ENCODE results near the gene MRLN. TPM values are rescaled to one million over a fixed set of nuclear protein-coding genes. Genes with fewer than 3 reads are reported as not detected.
"Not testable (repeated sequence)": the region's sequence is repeated elsewhere in the genome, so short reads cannot be mapped to it uniquely, and the experiment has no call there.

Gene MRLN
- total RNA-seq, 2 experiments from 2014 or later, result not detected

DNA sequence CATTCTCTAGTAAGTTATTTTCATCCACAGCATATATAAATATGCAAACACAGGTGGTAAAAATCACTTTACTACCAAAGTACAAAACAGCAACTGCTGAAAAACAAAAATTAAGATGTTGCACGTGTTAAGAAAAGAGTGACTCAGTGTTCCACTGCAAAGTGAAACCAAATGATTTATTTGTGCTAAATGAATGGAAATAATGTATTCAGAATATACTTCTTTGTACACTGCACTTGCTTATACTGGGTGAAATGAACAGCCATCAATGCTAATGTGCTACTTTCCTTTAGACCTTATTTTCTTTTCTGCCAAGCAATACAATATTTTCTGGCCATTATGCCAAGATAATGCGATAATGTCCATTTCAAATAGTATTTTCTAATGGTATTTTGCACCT lies 38.3 kb upstream of the MRLN start:
- H3K4me1 Mint-ChIP-seq (ENCODE audit: low read depth), result peaks cover 7% of the 10 kb centered on the region
- ChIA-PET CTCF (no interaction called here), POLR2A (no interaction called here)
- TF ChIP-seq, protein P1, sequence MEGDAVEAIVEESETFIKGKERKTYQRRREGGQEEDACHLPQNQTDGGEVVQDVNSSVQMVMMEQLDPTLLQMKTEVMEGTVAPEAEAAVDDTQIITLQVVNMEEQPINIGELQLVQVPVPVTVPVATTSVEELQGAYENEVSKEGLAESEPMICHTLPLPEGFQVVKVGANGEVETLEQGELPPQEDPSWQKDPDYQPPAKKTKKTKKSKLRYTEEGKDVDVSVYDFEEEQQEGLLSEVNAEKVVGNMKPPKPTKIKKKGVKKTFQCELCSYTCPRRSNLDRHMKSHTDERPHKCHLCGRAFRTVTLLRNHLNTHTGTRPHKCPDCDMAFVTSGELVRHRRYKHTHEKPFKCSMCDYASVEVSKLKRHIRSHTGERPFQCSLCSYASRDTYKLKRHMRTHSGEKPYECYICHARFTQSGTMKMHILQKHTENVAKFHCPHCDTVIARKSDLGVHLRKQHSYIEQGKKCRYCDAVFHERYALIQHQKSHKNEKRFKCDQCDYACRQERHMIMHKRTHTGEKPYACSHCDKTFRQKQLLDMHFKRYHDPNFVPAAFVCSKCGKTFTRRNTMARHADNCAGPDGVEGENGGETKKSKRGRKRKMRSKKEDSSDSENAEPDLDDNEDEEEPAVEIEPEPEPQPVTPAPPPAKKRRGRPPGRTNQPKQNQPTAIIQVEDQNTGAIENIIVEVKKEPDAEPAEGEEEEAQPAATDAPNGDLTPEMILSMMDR (IDR thresholded peaks at IDR 0.05), result no peak
- H3K27me3 Mint-ChIP-seq, result no peaks in the 10 kb centered on the region
- H3K4me3 Mint-ChIP-seq, result no peak overlapping the region
- ATAC-seq, result no peak
- no peaks in the 10 kb centered on the region for H3K9me3 Mint-ChIP-seq
- no peak overlapping the region for H3K27ac Mint-ChIP-seq
- no peak for DNase-seq
- intact Hi-C loops (cut with micrococcal nuclease), result no loop called here
- H3K36me3 Mint-ChIP-seq (ENCODE audit: low read depth), result peaks cover 53% of the 10 kb centered on the region

DNA sequence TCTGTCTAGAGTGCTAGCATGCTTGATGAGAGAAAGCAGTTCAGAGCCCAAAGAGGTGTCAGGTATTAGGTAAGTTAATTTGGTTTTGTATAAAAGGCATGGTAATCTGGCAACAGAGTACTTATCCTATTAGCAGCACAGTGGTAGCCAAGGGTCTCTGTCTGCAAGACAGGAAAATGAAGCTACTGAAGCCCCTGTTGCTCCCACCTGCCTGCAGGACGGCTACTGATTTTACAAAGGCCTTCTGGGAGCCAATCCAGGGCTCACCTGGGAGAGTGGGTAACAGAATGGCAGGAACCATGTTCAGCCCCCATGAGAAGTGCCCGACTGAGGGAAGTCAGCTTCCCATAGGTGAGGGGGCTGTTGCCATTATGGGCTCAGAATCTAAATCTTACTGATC lies 36.8 kb upstream of the MRLN start:
- POLR2A ChIA-PET; ATAC-seq; H3K4me3 Mint-ChIP-seq; H3K9me3 Mint-ChIP-seq; H3K27me3 Mint-ChIP-seq; intact Hi-C loops (cut with micrococcal nuclease); DNase-seq; H3K4me1 Mint-ChIP-seq (ENCODE audit: low read depth); H3K27ac Mint-ChIP-seq: not testable (repeated sequence)
- CTCF ChIA-PET, result interaction anchor here (1.2 kb wide), 1 partner anchor 17 kb away, joined by 3 read pairs; no protein-coding TSS in a partner anchor
- H3K36me3 Mint-ChIP-seq (ENCODE audit: low read depth), result peaks cover 41% of the 10 kb centered on the region

DNA sequence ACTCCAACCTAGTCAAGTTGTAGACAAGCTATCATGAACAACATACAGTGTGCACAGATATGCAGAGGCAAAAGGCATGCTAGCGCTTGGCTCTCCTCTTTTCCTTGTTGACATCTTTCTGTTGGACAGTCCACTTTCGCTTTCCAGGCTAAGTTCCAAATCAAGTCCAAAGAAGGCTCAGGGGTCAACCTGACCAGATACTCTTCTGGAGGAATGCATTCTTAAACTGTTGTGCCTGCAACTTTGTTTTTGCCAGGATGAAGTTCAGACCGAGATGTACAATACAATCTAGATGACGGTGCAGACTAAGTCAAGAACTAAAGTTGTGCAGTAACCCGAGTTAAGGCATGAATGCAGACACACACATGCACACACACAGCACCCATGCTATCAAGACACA lies 35.7 kb upstream of the MRLN start:
- H3K27ac Mint-ChIP-seq; H3K27me3 Mint-ChIP-seq; CTCF ChIA-PET; H3K4me1 Mint-ChIP-seq (ENCODE audit: low read depth); POLR2A ChIA-PET; DNase-seq; intact Hi-C loops (cut with micrococcal nuclease); H3K4me3 Mint-ChIP-seq; H3K9me3 Mint-ChIP-seq; ATAC-seq: not testable (repeated sequence)
- H3K36me3 Mint-ChIP-seq (ENCODE audit: low read depth), result peaks cover 29% of the 10 kb centered on the region

DNA sequence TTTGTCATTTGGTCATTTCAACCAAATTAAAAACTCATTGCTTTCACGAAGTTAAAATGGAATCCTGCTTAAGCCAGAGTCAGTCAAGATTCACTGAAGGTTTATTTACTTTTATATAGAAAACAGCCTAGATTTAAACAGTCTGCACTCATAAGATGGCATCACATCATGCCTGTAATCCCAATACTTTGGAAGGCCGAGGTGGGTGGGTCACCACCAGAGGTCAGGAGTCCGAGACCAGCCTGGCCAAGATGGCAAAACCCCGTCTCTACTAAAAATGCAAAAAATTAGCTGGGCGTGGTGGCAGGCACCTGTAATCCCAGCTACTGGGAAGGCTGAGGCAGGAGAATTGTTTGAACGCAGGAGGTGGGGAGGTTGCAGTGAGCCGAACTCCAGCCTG lies 33.8 kb upstream of the MRLN start:
- H3K27me3 Mint-ChIP-seq; DNase-seq; ATAC-seq; intact Hi-C loops (cut with micrococcal nuclease); H3K4me1 Mint-ChIP-seq (ENCODE audit: low read depth); H3K27ac Mint-ChIP-seq; H3K9me3 Mint-ChIP-seq; H3K4me3 Mint-ChIP-seq: not testable (repeated sequence)
- H3K36me3 Mint-ChIP-seq (ENCODE audit: low read depth), result peaks cover 14% of the 10 kb centered on the region
- CTCF ChIA-PET, result interaction anchor here (1.3 kb wide), 1 partner anchor 23 kb away, joined by 3 read pairs; no protein-coding TSS in a partner anchor
- POLR2A ChIA-PET, result interaction anchor here (1.0 kb wide), 1 partner anchor 13 kb away, joined by 4 read pairs; no protein-coding TSS in a partner anchor

DNA sequence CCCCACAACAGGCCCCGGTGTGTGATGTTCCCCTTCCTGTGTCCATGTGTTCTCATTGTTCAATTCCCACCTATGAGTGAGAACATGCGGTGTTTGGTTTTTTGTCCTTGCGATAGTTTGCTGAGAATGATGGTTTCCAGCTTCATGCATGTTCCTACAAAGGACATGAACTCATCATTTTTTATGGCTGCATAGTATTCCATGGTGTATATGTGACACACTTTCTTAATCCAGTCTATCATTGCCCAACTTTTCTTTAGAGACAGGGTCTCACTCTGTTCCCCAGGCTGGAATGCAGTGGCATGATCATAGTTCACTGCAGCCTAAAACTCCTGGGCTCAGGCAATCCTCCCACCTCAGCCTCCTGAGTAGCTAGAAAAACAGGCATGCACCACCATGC lies 32.2 kb upstream of the MRLN start:
- H3K27ac Mint-ChIP-seq; CTCF ChIA-PET; H3K27me3 Mint-ChIP-seq; ATAC-seq; H3K4me1 Mint-ChIP-seq (ENCODE audit: low read depth); DNase-seq; intact Hi-C loops (cut with micrococcal nuclease); H3K4me3 Mint-ChIP-seq; POLR2A ChIA-PET; H3K36me3 Mint-ChIP-seq (ENCODE audit: low read depth); H3K9me3 Mint-ChIP-seq: not testable (repeated sequence)

DNA sequence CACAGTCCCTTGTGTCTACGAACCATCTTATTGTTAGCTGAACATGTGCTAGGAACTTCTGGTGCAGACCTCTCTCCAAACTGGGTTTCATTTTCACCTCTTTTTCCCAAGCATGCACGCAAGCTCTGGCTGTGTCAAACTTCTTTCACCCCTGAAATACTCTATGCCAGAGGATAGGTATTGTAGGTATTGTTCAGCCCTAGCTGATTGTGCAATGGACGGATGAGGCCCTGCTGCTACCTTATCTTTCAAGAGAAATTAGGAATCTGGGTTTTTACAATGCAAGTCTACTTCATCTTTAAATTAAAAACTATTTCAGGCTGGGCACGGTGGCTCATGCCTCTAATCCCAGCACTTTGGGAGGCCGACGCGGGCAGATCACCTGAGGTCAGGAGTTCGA lies 28.3 kb upstream of the MRLN start:
- no peaks in the 10 kb centered on the region for H3K27me3 Mint-ChIP-seq
- TF ChIP-seq, protein P1 (IDR thresholded peaks at IDR 0.05), result no peak
- no peak overlapping the region for H3K27ac Mint-ChIP-seq
- H3K9me3 Mint-ChIP-seq, result peaks cover 3% of the 10 kb centered on the region
- intact Hi-C loops (cut with micrococcal nuclease), result no loop called here
- H3K4me1 Mint-ChIP-seq (ENCODE audit: low read depth), result no peaks in the 10 kb centered on the region
- ATAC-seq (no peak), DNase-seq (no peak)
- ChIA-PET POLR2A (no interaction called here), CTCF (no interaction called here)
- no peak overlapping the region for H3K4me3 Mint-ChIP-seq
- no peaks in the 10 kb centered on the region for H3K36me3 Mint-ChIP-seq (ENCODE audit: low read depth)

DNA sequence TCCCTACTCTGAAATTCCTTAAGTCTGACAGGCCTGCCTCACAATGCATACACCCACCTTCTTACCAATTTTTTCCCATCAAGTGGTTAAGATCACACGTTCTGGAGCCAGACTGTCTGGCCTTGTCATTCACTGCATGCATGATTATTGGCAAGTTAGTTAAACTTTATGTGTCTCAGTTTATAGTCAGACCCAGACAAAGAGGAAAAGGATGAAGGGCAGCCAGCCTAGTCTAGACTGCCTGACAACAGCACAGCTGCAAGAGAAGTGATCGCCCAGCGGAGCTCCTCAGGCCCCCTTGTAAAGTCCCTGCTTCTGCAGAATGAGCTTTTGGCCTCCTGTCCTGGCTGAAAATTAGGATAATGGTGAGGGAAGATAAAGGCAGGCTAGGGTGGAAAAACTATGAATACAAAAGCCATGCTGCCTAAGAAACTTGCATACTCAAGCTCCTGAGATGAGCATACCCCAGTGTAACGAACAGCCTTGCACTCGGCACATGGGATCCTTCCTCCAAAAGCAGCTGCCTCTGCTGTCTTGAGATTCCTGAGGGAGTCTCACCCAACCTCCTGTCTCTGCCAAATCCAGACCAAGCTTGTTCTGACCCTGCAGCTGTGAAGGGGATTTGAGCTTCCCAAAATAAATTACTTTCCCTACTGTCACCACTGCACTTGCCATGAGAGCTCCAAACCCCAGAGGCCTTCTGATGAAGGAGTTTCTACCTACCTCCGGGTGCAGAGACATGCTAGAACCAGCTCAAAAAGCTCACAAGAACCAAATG lies 26.7 kb upstream of the MRLN start:
- H3K27ac Mint-ChIP-seq, result no peak overlapping the region
- TF ChIP-seq, protein P1 (IDR thresholded peaks at IDR 0.05), result no peak
- CTCF ChIA-PET, result interaction anchor here (1.1 kb wide), 2 partner anchors 71 to 157 kb away, joined by 3 read pairs; partner anchors contain the start of gene SLC16A9
- H3K4me1 Mint-ChIP-seq (ENCODE audit: low read depth), result no peaks in the 10 kb centered on the region
- no peak overlapping the region for H3K4me3 Mint-ChIP-seq
- POLR2A ChIA-PET, result no interaction called here
- ATAC-seq (no peak), DNase-seq (no peak)
- H3K36me3 Mint-ChIP-seq (ENCODE audit: low read depth), result no peaks in the 10 kb centered on the region
- H3K9me3 Mint-ChIP-seq, result peaks cover 3% of the 10 kb centered on the region
- no peaks in the 10 kb centered on the region for H3K27me3 Mint-ChIP-seq
- intact Hi-C loops (cut with micrococcal nuclease), result no loop called here
